Fibroblast of skin of scalp (primary cell): ENCODE data around the gene NCSTN. TPM values are rescaled to one million over a fixed set of nuclear protein-coding genes. Genes with fewer than 3 reads are reported as not detected.
A peak's percentile ranks its signal among the peaks of the same experiment; 100 is the strongest.

Source experiments
- DNase-seq: peaks from one replicate; pipeline ENCODE4 v3.0.0-alpha.2; 2013
- polyA plus RNA-seq, 2 experiments: library from polyadenylated mRNA; unstranded; fragments of 120-200 nt; gene quantifications; one replicate each; pipeline ENCODE4 v1.2.1, GENCODE V29; 2013; ENCODE audit not compliant: insufficient read length in 2 of 2

The NCSTN gene
- polyA plus RNA-seq (2013, experiment 1 of 2; ENCODE audit: insufficient read length), result 79.9 TPM
- polyA plus RNA-seq (2013, experiment 2 of 2; ENCODE audit: insufficient read length), result 89.0 TPM

GRCh38 chr1:160342953-160343869 lies at the start of gene NCSTN, which contains the start of gene COPA:
NCSTN (plus strand) TSS chr1:160343383; CDS start chr1:160343397, 14 bp downstream.
COPA (minus strand) TSS chr1:160343250; CDS start chr1:160343170, 80 bp downstream.
- peak; percentile 97 for DNase-seq

GRCh38 chr1:160296036-160296435 lies 47.1 kb upstream of the NCSTN start:
- no peak for DNase-seq

- DNase-seq, result no peak
These were observed 43.0 kb upstream of the NCSTN start for GRCh38 chr1:160300173-160300572.

DNA sequence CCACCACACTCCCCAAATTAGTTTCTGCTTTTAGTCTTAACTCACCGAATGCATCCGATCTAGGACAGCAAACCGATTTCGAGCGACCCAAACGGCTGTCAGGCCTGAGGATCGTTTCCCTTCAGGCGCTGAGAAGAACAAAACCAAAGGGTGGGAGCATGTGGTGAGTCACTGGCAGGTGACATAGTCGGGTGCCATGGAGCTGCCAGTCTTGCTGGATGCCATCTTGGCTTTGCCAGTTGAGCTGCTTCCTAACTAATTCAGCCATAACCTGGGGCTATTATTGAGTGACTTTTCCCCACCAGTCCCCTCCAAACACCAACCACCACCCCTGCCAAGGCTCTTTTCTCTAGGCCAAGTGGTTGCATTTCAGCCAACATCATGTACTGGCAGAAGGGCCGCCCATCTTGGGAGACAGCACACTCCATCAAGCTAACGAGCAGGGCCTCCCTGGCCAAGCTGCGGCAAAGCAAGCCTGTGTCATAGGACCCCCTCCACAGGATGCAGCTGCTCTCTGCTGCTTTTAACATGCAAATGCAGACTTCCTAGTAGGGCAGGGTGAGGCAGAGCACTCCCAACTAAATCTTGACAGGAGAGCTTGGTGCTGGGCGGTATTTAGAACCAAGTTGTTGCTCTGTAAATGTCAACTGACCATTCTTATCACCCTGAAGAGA lies 35.9 kb upstream of the NCSTN start:
- DNase-seq, result no peak

GRCh38 chr1:160308451-160309184 lies 34.6 kb upstream of the NCSTN start:
- DNase-seq, result no peak

DNA sequence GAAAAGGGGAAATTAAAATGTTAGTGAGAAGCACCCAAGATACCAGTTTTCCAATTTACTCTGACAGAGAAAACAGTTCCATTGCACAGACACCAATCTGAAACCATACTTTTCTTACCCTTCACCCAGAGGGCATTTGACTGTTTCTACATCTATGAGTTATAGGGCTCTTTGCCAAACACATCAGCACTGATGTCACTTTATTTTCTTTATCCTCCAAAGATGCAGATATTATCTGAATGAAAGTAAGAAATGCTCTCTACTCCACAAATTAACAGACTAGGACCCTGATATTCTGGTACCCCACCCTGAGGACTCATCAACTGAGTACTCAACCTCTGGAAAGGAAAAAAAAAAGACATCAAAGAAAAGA lies 34.0 kb upstream of the NCSTN start:
- peak; percentile 10 for DNase-seq

- no peak for DNase-seq
These were observed 33.6 kb upstream of the NCSTN start for GRCh38 chr1:160309571-160309970.

- no peak for DNase-seq
These were observed 27.8 kb upstream of the NCSTN start for GRCh38 chr1:160315359-160315758.

DNA sequence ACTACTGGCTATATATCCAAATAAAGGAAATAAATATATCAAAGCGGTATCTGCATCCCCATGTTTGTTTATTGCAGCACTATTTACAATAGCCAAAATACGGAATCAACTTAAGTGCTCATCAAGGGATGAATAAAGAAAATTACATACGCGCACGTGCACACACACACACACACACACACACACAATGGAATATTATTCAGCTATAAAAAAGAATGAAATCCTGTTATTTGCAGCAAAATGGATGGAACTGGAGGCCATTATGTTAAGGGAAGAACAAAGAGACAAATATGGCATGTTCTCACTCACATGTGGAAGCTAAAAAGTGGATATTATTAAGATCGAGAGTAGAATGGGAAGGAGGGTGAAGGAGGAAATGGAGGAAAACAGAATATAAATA lies 20.4 kb upstream of the NCSTN start:
- no peak for DNase-seq

- no peak for DNase-seq
These were observed 17.9 kb upstream of the NCSTN start for GRCh38 chr1:160325252-160325651.

GRCh38 chr1:160326418-160326817 lies 16.8 kb upstream of the NCSTN start:
- no peak for DNase-seq

GRCh38 chr1:160328184-160328583 lies 15.0 kb upstream of the NCSTN start:
- DNase-seq, result no peak

- no peak for DNase-seq
These were observed 13.1 kb upstream of the NCSTN start for GRCh38 chr1:160330119-160330518.

DNA sequence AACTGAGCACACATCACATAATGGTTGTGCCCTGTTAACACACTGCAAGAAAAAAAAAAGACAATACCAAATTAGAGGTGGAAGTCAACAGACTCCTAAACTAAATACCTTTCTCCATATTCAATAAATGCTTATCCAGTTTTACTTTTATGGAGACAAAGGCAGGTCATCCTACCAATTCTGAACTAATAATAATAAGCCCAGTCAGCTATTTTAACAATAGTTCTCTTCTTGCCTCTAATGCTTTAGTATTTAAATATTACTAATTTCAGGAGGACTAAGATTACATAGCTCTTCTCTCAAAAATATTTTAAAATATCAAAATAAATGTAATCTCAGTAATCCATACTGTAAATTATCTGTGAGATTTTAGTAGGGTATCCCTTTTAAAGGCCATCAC lies 10.7 kb upstream of the NCSTN start:
- no peak for DNase-seq

GRCh38 chr1:160338580-160338979 lies 4.6 kb upstream of the NCSTN start:
- DNase-seq, result no peak

GRCh38 chr1:160340146-160340545 lies 3.0 kb upstream of the NCSTN start:
- no peak for DNase-seq

- no peak for DNase-seq
These were observed 2.3 kb upstream of the NCSTN start for GRCh38 chr1:160340866-160341265.

DNA sequence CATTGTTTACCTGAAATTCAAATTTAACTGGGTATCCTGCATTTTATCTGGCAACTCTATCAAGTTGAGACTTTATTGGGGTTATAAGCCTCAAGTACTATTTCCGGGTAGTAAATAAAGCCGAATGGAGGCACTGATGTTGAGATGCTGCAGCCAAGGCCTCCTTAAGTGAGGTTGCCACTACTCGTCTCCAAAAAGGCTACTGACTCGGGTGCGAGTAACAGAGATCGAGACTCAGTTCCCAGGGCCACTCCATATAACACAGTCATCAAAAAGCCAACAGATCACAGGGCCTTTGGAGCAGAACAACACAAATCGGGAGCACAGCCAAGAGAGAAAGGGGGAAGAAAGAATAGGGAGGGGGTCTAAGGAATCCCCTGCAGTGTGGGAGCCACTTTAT lies 657 bp upstream of the NCSTN start:
- peak; percentile 7 for DNase-seq

GRCh38 chr1:160344241-160344640 lies 1.1 kb downstream of the NCSTN start:
- no peak for DNase-seq

GRCh38 chr1:160344936-160345335 lies 1.8 kb downstream of the NCSTN start:
- DNase-seq, result no peak

DNA sequence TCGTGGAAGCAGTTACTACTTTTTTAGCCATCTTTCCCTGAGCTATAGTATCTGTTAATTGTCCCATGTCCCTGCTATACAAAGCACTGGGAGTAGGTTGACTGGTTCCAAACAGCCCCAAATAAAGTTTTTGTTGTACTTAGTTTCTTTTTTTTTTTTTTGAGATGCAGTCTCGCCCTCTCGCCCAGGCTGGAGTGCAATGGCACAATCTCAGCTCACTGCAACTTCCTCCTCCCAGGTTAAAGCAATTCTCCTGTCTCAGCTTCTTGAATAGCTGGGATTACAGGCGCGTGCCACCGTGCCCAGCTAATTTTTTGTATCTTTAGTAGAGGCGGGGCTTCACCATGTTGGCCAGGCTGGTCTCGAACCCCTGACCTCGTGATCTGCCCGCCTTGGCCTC lies 3.3 kb downstream of the NCSTN start:
- DNase-seq, result no peak

DNA sequence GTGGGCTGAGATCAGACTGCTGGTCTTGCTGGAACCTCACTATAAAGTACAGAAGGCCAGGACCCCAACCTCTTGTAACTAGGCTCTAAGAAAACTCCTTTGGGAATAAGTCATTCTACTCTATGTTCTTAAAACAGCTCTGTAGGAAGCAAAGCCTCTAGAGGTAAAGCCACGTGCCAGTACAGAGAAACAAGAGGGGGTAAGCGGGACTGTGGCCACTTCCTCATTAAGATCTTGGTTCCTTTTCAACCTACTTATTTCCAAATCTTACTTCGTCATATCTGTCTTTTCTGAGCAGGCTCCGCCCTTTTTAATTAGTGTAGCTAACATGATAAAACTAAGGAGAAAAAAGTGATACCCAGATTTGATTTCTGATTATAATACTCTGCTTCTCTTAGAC lies 3.8 kb downstream of the NCSTN start:
- DNase-seq, result no peak

DNA sequence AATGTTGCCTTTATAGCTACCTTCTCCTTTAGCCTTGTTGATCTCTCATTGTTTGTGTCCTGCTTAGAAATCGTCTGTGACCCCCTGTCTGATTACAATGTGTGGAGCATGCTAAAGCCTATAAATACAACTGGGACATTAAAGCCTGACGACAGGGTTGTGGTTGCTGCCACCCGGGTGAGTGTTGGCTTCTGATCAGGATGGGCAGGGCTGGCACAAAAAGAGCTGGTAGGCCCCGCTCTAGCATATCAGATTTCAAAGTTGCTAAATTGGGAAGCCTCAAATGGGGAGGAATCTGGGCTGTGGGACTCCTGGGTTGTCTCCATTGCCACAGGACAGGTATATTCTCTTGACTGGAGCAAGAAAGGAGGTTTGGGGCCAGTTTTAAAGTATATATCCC lies 8.4 kb downstream of the NCSTN start:
- no peak for DNase-seq
